HCT116 (cell line): ENCODE data around the gene SLC19A1. TPM values are rescaled to one million over a fixed set of nuclear protein-coding genes. Genes with fewer than 3 reads are reported as not detected.

ENCODE experiments used
- ATAC-seq: fragments of 200-7000 bp; cut with Tn5 transposase; 2 replicates; pipeline ENCODE4 v1.9.1; 2020; ENCODE audit warnings: mild to moderate bottlenecking, moderate library complexity
- BruUV-seq: library from RNA; stranded (reverse); fragments of 400-500 nt; replicated peaks from 2 replicates; lab custom pipeline; 2021; lab: Mats Ljungman, UMichigan
- CTCF ChIA-PET: fragments of 300-600 bp; sonication (Branson Sonifier 250); formaldehyde crosslinking; loops from one replicate; lab custom pipeline; 2021; ENCODE audit warnings: antibody characterized with exemption; lab: Charles Lee
- POLR2A ChIA-PET: fragments of 300-600, 350-600 bp; sonication (Branson Sonifier 250); formaldehyde crosslinking; loops from one replicate; lab custom pipeline; 2021; ENCODE audit warnings: antibody characterized with exemption; lab: Charles Lee
- RAD21 ChIA-PET, 2 experiments: fragments of 300-600 bp; sonication (Branson Sonifier 250); formaldehyde crosslinking; loops; one replicate each; lab custom pipeline; 2023; ENCODE audit warnings: low total read pairs in 2 of 2; ENCODE audit not compliant: uncharacterized antibody in 2 of 2, unreplicated experiment in 2 of 2, low non-redundant PET in 1 of 2; lab: Charles Lee
- DNase-seq: peaks from one replicate; pipeline ENCODE4 v3.0.0-alpha.2; 2010; ENCODE audit warnings: low read depth, low spot score
- H2AFZ ChIP-seq: fragments of 200-600 bp; shearing (Covaris generic), sonication (generic); 2 replicates; pipeline ENCODE4 v1.6.1; 2017; ENCODE audit warnings: low read depth, mixed run types, mixed read lengths, antibody characterized with exemption, low read length; ENCODE audit not compliant: poor library complexity, severe bottlenecking
- H3K27ac ChIP-seq: 2 replicates; pipeline ENCODE4 v1.5.1; 2012; ENCODE audit warnings: low read depth, low read length
- H3K27me3 ChIP-seq: fragments of 200-600 bp; sonication (generic); 2 replicates; pipeline ENCODE4 v1.6.1; 2016; ENCODE audit warnings: mixed run types, low read length, mixed read lengths; ENCODE audit not compliant: insufficient read depth
- H3K36me3 ChIP-seq, 2 experiments: fragments of 200-500 bp in 1 of 2; fragments of 200-600 bp in 1 of 2; sonication (Bioruptor generic) in 1 of 2; sonication (generic) in 1 of 2; 2 replicates each; pipeline versions ENCODE4 v1.5.1 to v1.6.1; 2014 to 2016; ENCODE audit warnings: low read length in 2 of 2, inconsistent platforms in 1 of 2, mixed read lengths in 1 of 2, mixed run types in 1 of 2; ENCODE audit not compliant: insufficient read depth in 2 of 2, control insufficient read depth in 1 of 2
- H3K4me1 ChIP-seq, 2 experiments: fragments of 200-600 bp in 1 of 2; sonication (generic) in 1 of 2; 2 replicates each; pipeline versions ENCODE4 v1.5.1 to v1.6.1; 2012 to 2017; ENCODE audit warnings: low read length in 2 of 2, inconsistent platforms in 1 of 2, mild to moderate bottlenecking in 1 of 2, mixed read lengths in 1 of 2, mixed run types in 1 of 2, moderate library complexity in 1 of 2; ENCODE audit not compliant: insufficient read depth in 2 of 2, control insufficient read depth in 1 of 2
- H3K4me2 ChIP-seq: fragments of 200-600 bp; sonication (generic); 2 replicates; pipeline ENCODE4 v1.6.1; 2017; ENCODE audit warnings: mixed run types, low read length, mixed read lengths
- H3K4me3 ChIP-seq, 2 experiments: fragments of 200-600 bp in 1 of 2; sonication (generic) in 1 of 2; replicated peaks in 1 of 2; 2 replicates each; pipeline ENCODE4 v1.5.1; 2011 to 2016; ENCODE audit warnings: low read length in 2 of 2, control low read depth in 1 of 2, low read depth in 1 of 2, mild to moderate bottlenecking in 1 of 2, mixed read lengths in 1 of 2, mixed run types in 1 of 2
- H3K79me2 ChIP-seq: fragments of 200-600 bp; sonication (generic); 2 replicates; pipeline ENCODE4 v1.6.1; 2017; ENCODE audit warnings: mild to moderate bottlenecking, mixed run types, low read length, moderate library complexity, mixed read lengths; ENCODE audit not compliant: insufficient read depth
- H3K9ac ChIP-seq: fragments of 200-600 bp; sonication (generic); 2 replicates; pipeline ENCODE4 v1.6.1; 2016; ENCODE audit warnings: low read length, mixed read lengths
- H3K9me2 ChIP-seq: fragments of 200-600 bp; sonication (generic), shearing (Covaris generic); 2 replicates; pipeline ENCODE4 v1.6.1; 2017; ENCODE audit warnings: mixed run types, mild to moderate bottlenecking, moderate library complexity; ENCODE audit not compliant: insufficient read depth
- H3K9me3 ChIP-seq, 2 experiments: fragments of 200-500 bp in 1 of 2; fragments of 200-600 bp in 1 of 2; sonication (Bioruptor generic) in 1 of 2; sonication (generic) in 1 of 2; 2 replicates each; pipeline ENCODE4 v1.6.1; 2014 to 2017; ENCODE audit warnings: low read length in 2 of 2, mixed read lengths in 2 of 2, inconsistent platforms in 1 of 2, low read depth in 1 of 2, mild to moderate bottlenecking in 1 of 2, mixed run types in 1 of 2, moderate library complexity in 1 of 2; ENCODE audit not compliant: control insufficient read depth in 1 of 2, insufficient read depth in 1 of 2
- H4K20me1 ChIP-seq: fragments of 200-600 bp; sonication (generic), shearing (Covaris generic); 2 replicates; pipeline ENCODE4 v1.6.1; 2017; ENCODE audit warnings: mixed run types, mild to moderate bottlenecking, moderate library complexity; ENCODE audit not compliant: insufficient read depth
- EGR1 ChIP-seq: IDR thresholded peaks from 2 replicates; pipeline ENCODE4 v1.6.1; 2012; ENCODE audit warnings: low read depth
- ELF1 ChIP-seq: IDR thresholded peaks from 2 replicates; pipeline ENCODE4 v1.6.1; 2012; ENCODE audit warnings: low read depth, borderline replicate concordance
- EZH2 ChIP-seq: fragments of 200-600 bp; sonication (generic); IDR thresholded peaks from 2 replicates; pipeline ENCODE4 v1.6.1; 2017; ENCODE audit warnings: antibody characterized with exemption, mixed run types
- FOSL1 ChIP-seq: IDR thresholded peaks from 2 replicates; pipeline ENCODE4 v1.6.1; 2012; ENCODE audit warnings: low read depth
- JUND ChIP-seq: IDR thresholded peaks from 2 replicates; pipeline ENCODE4 v1.6.1; 2012
- POLR2A ChIP-seq: IDR thresholded peaks from 2 replicates; pipeline ENCODE4 v1.7.0; 2011; ENCODE audit warnings: borderline replicate concordance; ENCODE audit not compliant: insufficient read depth, insufficient read length; ENCODE audit errors: extremely low read depth
- POLR2AphosphoS5 ChIP-seq: IDR thresholded peaks from 2 replicates; pipeline ENCODE4 v1.6.1; 2011; ENCODE audit warnings: mild to moderate bottlenecking, low read depth, low read length, moderate library complexity
- RAD21 ChIP-seq: IDR thresholded peaks from 2 replicates; pipeline ENCODE4 v1.6.1; 2012; ENCODE audit warnings: low read depth, mild to moderate bottlenecking
- REST ChIP-seq: IDR thresholded peaks from 2 replicates; pipeline ENCODE4 v1.6.1; 2012; ENCODE audit warnings: low read depth
- SIN3A ChIP-seq: IDR thresholded peaks from 2 replicates; pipeline ENCODE4 v1.6.1; 2012; ENCODE audit warnings: low read depth
- TCF7L2 ChIP-seq: IDR thresholded peaks from 2 replicates; pipeline ENCODE4 v1.7.0; 2011; ENCODE audit warnings: borderline replicate concordance, inconsistent platforms; ENCODE audit not compliant: insufficient read depth, insufficient read length; ENCODE audit errors: extremely low read depth
- YY1 ChIP-seq: IDR thresholded peaks from 2 replicates; pipeline ENCODE4 v1.6.1; 2011; ENCODE audit warnings: low read length, low read depth, moderate library complexity, mild to moderate bottlenecking; ENCODE audit not compliant: insufficient replicate concordance; ENCODE audit errors: extremely low read depth
- ZFX ChIP-seq: fragments of 450-650 bp; IDR thresholded peaks from 2 replicates; pipeline ENCODE4 v1.6.1; 2017
- ZNF274 ChIP-seq: fragments of 200-500 bp; sonication (Bioruptor generic); IDR thresholded peaks from 2 replicates; pipeline ENCODE4 v1.6.1; 2014; ENCODE audit warnings: mild to moderate bottlenecking, low read depth, low read length, inconsistent platforms
- intact Hi-C: fragments of 100-400 bp; cut with micrococcal nuclease; formaldehyde crosslinking; loops from 2 replicates; pipeline ENCODE4 v1.10.0; 2022
- total RNA-seq: library from RNA; stranded (reverse); gene quantifications from one replicate; pipeline ENCODE4 v1.2.1, GENCODE V29; 2021; ENCODE audit not compliant: unreplicated experiment
- TF ChIP-seq, protein P1 (sequence below), 3 experiments: fragments of 200-600 bp in 1 of 3; sonication (generic) in 1 of 3; IDR thresholded peaks in 2 of 3; conservative IDR thresholded peaks in 1 of 3; 2 replicates each; pipeline ENCODE4 v1.5.1; 2012 to 2017; ENCODE audit warnings: low read depth in 2 of 3, low read length in 2 of 3, antibody characterized with exemption in 1 of 3, borderline replicate concordance in 1 of 3, control low read depth in 1 of 3, mild to moderate bottlenecking in 1 of 3, mixed read lengths in 1 of 3, mixed run types in 1 of 3, moderate library complexity in 1 of 3; ENCODE audit not compliant: insufficient read depth in 1 of 3
- TF ChIP-seq, protein P2 (sequence below): IDR thresholded peaks from 2 replicates; pipeline ENCODE4 v1.6.1; 2011; ENCODE audit warnings: mild to moderate bottlenecking, low read length, moderate library complexity; ENCODE audit not compliant: insufficient replicate concordance; ENCODE audit errors: extremely low read depth

The SLC19A1 gene
- total RNA-seq, 1 experiment from 2014 or later: 50.2 TPM

GRCh38 chr21:45584786-45585185 lies 42.5 kb upstream of the SLC19A1 start:
- Histone ChIP-seq H3K9me2 (no peaks in the 10 kb centered on the region), H3K27me3 (no peaks in the 10 kb centered on the region), H4K20me1 (no peaks in the 10 kb centered on the region), H3K4me2 (no peak overlapping the region), H3K27ac (no peak overlapping the region), H3K4me1 (peaks cover 0 to 6% of the 10 kb centered on the region in 2 experiments; a peak in 1 of 4 replicates), H3K4me3 (no peak overlapping the region), H3K36me3 (no peaks in the 10 kb centered on the region), H3K79me2 (no peaks in the 10 kb centered on the region), H2AFZ (no peak overlapping the region), H3K9me3 (peaks cover 5 to 20% of the 10 kb centered on the region in 2 experiments; a peak in 3 of 4 replicates), H3K9ac (no peak overlapping the region)
- ChIA-PET CTCF (interaction anchor here (1.0 kb wide), 1 partner anchor 12 kb away, joined by 3 read pairs; no protein-coding TSS in a partner anchor), RAD21 (no interaction called here), POLR2A (no interaction called here)
- TF ChIP-seq REST (no peak), TCF7L2 (no peak), YY1 (no peak), SIN3A (no peak), FOSL1 (no peak), ZNF274 (no peak), JUND (no peak), POLR2A (no peak), EGR1 (no peak), EZH2 (no peak), ELF1 (no peak), ZFX (no peak), POLR2AphosphoS5 (no peak), RAD21 (no peak)
- TF ChIP-seq, protein P1, sequence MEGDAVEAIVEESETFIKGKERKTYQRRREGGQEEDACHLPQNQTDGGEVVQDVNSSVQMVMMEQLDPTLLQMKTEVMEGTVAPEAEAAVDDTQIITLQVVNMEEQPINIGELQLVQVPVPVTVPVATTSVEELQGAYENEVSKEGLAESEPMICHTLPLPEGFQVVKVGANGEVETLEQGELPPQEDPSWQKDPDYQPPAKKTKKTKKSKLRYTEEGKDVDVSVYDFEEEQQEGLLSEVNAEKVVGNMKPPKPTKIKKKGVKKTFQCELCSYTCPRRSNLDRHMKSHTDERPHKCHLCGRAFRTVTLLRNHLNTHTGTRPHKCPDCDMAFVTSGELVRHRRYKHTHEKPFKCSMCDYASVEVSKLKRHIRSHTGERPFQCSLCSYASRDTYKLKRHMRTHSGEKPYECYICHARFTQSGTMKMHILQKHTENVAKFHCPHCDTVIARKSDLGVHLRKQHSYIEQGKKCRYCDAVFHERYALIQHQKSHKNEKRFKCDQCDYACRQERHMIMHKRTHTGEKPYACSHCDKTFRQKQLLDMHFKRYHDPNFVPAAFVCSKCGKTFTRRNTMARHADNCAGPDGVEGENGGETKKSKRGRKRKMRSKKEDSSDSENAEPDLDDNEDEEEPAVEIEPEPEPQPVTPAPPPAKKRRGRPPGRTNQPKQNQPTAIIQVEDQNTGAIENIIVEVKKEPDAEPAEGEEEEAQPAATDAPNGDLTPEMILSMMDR (IDR thresholded peaks at IDR 0.05 in 2 of 3, conservative IDR thresholded peaks at IDR 0.05 in 1 of 3; ENCODE audit: borderline replicate concordance in 1 of 3, insufficient read depth in 1 of 3, low read depth in 2 of 3, low read length in 2 of 3): no peak
- TF ChIP-seq, protein P2, sequence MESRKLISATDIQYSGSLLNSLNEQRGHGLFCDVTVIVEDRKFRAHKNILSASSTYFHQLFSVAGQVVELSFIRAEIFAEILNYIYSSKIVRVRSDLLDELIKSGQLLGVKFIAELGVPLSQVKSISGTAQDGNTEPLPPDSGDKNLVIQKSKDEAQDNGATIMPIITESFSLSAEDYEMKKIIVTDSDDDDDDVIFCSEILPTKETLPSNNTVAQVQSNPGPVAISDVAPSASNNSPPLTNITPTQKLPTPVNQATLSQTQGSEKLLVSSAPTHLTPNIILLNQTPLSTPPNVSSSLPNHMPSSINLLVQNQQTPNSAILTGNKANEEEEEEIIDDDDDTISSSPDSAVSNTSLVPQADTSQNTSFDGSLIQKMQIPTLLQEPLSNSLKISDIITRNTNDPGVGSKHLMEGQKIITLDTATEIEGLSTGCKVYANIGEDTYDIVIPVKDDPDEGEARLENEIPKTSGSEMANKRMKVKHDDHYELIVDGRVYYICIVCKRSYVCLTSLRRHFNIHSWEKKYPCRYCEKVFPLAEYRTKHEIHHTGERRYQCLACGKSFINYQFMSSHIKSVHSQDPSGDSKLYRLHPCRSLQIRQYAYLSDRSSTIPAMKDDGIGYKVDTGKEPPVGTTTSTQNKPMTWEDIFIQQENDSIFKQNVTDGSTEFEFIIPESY: no peak
- no TSS peak for BruUV-seq
- ATAC-seq (no peak), DNase-seq (no peak)
- intact Hi-C loops: no loop called here
